ENCODE data around the gene CCDC117.
A peak's percentile ranks its signal among the peaks of the same experiment; 100 is the strongest.

CCDC117 gene

GRCh38 chr22:28788601-28789000 is 16.1 kb downstream of the CCDC117 start:
- no peaks in the 10 kb centered on the region for H3K9me2 ChIP-seq (replicated peaks; ENCODE audit: low read depth, low read length)
- peaks cover 35% of the 10 kb centered on the region for H3K79me2 ChIP-seq (ENCODE audit: insufficient read depth, low read length)
- H3K27me3 ChIP-seq (ENCODE audit: insufficient read depth, low read length, poor library complexity, severe bottlenecking): no peaks in the 10 kb centered on the region
- H3K4me2 ChIP-seq (ENCODE audit: low read depth, low read length, poor library complexity, severe bottlenecking): no peak overlapping the region
- TF ChIP-seq CTCF (conservative IDR thresholded peaks at IDR 0.05; ENCODE audit: low read length) (no peak), EZH2phosphoT487 (IDR thresholded peaks at IDR 0.05; ENCODE audit: borderline replicate concordance) (no peak)
- H3F3A ChIP-seq (ENCODE audit: low read depth): peaks cover 12% of the 10 kb centered on the region
- no peaks in the 10 kb centered on the region for H3K9me3 ChIP-seq (ENCODE audit: insufficient read depth, low read depth, low read length)
- H4K20me1 ChIP-seq (ENCODE audit: insufficient read depth, low read length, poor library complexity, severe bottlenecking): peaks cover 5% of the 10 kb centered on the region
- H3K4me1 ChIP-seq (ENCODE audit: insufficient read depth, low read length, poor library complexity, severe bottlenecking): peaks cover 32% of the 10 kb centered on the region
- H3K4me3 ChIP-seq (ENCODE audit: low read length, poor library complexity, severe bottlenecking): no peak overlapping the region
- no peak overlapping the region for H2AFZ ChIP-seq (ENCODE audit: low read length)
- H3K9ac ChIP-seq (ENCODE audit: low read depth, low read length, poor library complexity, severe bottlenecking): no peak overlapping the region
- peaks cover 53% of the 10 kb centered on the region for H3K36me3 ChIP-seq (ENCODE audit: insufficient read depth, low read length)

DNA sequence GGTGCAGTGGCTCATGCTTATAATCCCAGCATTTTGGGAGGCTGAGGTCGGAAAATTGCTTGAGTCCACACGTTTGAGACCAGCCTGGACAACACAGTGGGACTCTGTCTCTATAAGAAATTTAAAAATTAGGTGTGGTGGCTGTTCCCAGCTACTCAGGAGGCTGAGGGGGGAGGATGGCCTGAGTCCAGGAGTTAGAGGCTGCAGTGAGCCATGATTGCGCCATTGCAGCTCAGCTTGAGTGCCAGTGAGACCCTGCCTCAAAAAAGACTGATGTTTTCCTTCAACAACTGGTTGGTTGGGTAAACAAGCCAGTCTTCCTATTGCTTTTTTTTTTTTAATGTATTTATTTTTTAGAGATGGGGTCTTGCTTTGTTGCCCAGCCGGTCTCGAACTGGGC is 18.6 kb downstream of the CCDC117 start:
- H3K36me3 ChIP-seq (ENCODE audit: insufficient read depth, low read length): peaks cover 52% of the 10 kb centered on the region
- H3K27me3 ChIP-seq (ENCODE audit: insufficient read depth, low read length, poor library complexity, severe bottlenecking): no peaks in the 10 kb centered on the region
- H3F3A ChIP-seq (ENCODE audit: low read depth): peaks cover 31% of the 10 kb centered on the region
- H3K9ac ChIP-seq (ENCODE audit: low read depth, low read length, poor library complexity, severe bottlenecking): no peak overlapping the region
- H3K4me1 ChIP-seq (ENCODE audit: insufficient read depth, low read length, poor library complexity, severe bottlenecking): peaks cover 50% of the 10 kb centered on the region
- no peaks in the 10 kb centered on the region for H3K9me3 ChIP-seq (ENCODE audit: insufficient read depth, low read depth, low read length)
- no peak for TF ChIP-seq CTCF (conservative IDR thresholded peaks at IDR 0.05; ENCODE audit: low read length)
- peak overlapping the region; percentile 64 for H3K4me2 ChIP-seq (ENCODE audit: low read depth, low read length, poor library complexity, severe bottlenecking)
- no peak overlapping the region for H2AFZ ChIP-seq (ENCODE audit: low read length)
- H3K9me2 ChIP-seq (replicated peaks; ENCODE audit: low read depth, low read length): no peaks in the 10 kb centered on the region
- peaks cover 22% of the 10 kb centered on the region for H4K20me1 ChIP-seq (ENCODE audit: insufficient read depth, low read length, poor library complexity, severe bottlenecking)
- H3K4me3 ChIP-seq (ENCODE audit: low read length, poor library complexity, severe bottlenecking): no peak overlapping the region
- peaks cover 45% of the 10 kb centered on the region for H3K79me2 ChIP-seq (ENCODE audit: insufficient read depth, low read length)

DNA sequence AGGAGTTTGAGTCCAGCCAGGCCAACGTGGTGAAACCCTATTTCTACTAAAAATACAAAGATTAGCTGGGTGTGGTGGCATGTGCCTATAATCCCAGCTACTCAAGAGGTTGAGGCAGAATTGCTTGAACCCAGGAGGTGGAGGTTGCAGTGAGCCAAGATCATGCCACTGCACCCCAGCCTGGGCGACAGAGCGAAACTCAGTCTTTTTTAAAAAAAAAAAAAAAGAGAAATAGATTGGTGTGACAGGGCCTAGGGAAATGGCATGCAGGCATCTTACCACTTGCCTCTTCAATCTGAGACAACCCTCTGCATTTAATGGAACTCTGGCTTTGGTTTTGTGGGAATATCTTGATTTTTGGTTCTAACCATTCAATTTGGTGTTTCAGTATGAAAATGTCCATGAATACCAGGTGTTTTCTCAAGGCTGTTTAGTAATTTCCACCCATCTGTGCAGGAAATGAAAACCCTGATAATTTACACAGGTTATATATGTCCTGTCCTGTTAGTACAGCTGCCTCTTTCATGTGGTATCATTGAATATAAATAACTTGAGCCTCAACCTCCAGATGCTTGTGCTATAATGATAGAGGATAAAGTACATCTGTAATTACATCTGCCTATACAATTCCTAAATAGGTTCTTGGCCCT is 19.5 kb downstream of the CCDC117 start:
- Histone ChIP-seq H3F3A (ENCODE audit: low read depth) (peaks cover 36% of the 10 kb centered on the region), H3K4me2 (ENCODE audit: low read depth, low read length, poor library complexity, severe bottlenecking) (peak overlapping the region; percentile 64), H3K9ac (ENCODE audit: low read depth, low read length, poor library complexity, severe bottlenecking) (no peak overlapping the region), H3K27me3 (ENCODE audit: insufficient read depth, low read length, poor library complexity, severe bottlenecking) (no peaks in the 10 kb centered on the region), H3K4me3 (ENCODE audit: low read length, poor library complexity, severe bottlenecking) (peak overlapping the region; percentile 6), H4K20me1 (ENCODE audit: insufficient read depth, low read length, poor library complexity, severe bottlenecking) (peaks cover 30% of the 10 kb centered on the region), H2AFZ (ENCODE audit: low read length) (no peak overlapping the region), H3K9me2 (replicated peaks; ENCODE audit: low read depth, low read length) (no peaks in the 10 kb centered on the region), H3K9me3 (ENCODE audit: insufficient read depth, low read depth, low read length) (no peaks in the 10 kb centered on the region), H3K36me3 (ENCODE audit: insufficient read depth, low read length) (peaks cover 52% of the 10 kb centered on the region), H3K4me1 (ENCODE audit: insufficient read depth, low read length, poor library complexity, severe bottlenecking) (peaks cover 59% of the 10 kb centered on the region), H3K79me2 (ENCODE audit: insufficient read depth, low read length) (peaks cover 45% of the 10 kb centered on the region)
- no peak for TF ChIP-seq CTCF (conservative IDR thresholded peaks at IDR 0.05; ENCODE audit: low read length)
- no peak; the same call in 1 of the 2 replicates for TF ChIP-seq EZH2phosphoT487 (IDR thresholded peaks at IDR 0.05; ENCODE audit: borderline replicate concordance)
